Neural crest cell (in vitro differentiated cells): ENCODE data around the gene TBX15. TPM values are rescaled to one million over a fixed set of nuclear protein-coding genes. Genes with fewer than 3 reads are reported as not detected.

Experiments used
- DNase-seq: peaks from one replicate; pipeline ENCODE4 v3.0.0; 2021; ENCODE audit warnings: low read depth, mixed read lengths, low spot score
- H3K27ac Mint-ChIP-seq: one replicate; pipeline ENCODE4 v1.8.0; 2021; ENCODE audit warnings: mild to moderate bottlenecking, mixed read lengths; ENCODE audit not compliant: unreplicated experiment
- H3K27me3 Mint-ChIP-seq: 2 replicates; pipeline ENCODE4 v1.8.0; 2021; ENCODE audit warnings: low read depth, mild to moderate bottlenecking, mixed read lengths
- H3K36me3 Mint-ChIP-seq: 2 replicates; pipeline ENCODE4 v1.8.0; 2021; ENCODE audit warnings: low read depth, mild to moderate bottlenecking, mixed read lengths
- H3K4me1 Mint-ChIP-seq: 2 replicates; pipeline ENCODE4 v1.8.0; 2021; ENCODE audit warnings: mixed read lengths
- H3K4me3 Mint-ChIP-seq: one replicate; pipeline ENCODE4 v1.8.0; 2021; ENCODE audit warnings: mild to moderate bottlenecking, mixed read lengths
- H3K9me3 Mint-ChIP-seq: 2 replicates; pipeline ENCODE4 v1.8.0; 2021; ENCODE audit warnings: mixed read lengths
- total RNA-seq: library from RNA; stranded (reverse); gene quantifications from 2 replicates; pipeline ENCODE4 v1.2.1, GENCODE V29; 2021
- TF ChIP-seq, protein P1 (sequence below): fragments of 200-600 bp; sonication (generic); conservative IDR thresholded peaks from 2 replicates; pipeline ENCODE4 v1.5.0; 2021; ENCODE audit warnings: antibody characterized with exemption, mild to moderate bottlenecking

The TBX15 gene
- total RNA-seq, 1 donor from 2014 or later: 3.2 TPM

DNA sequence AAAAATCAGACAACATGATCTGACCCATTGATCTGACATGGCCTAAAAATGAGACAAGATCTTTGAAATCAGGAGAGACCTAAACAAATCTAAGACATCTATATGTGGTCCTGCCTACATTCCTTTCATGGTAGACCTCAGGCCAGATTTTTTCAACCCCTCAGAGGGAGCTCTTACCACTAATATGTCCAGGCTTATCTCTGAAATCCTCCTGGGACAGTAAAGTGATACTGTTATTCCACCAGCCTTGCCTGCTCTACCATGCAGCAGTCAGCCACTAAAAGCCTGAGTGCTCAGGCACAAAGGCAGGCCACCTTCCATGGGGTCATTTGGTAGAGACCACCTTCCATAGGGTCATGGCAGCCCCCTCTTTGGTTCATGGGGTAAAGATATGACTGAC lies 126.9 kb downstream of the TBX15 start:
- Mint-ChIP-seq H3K36me3 (no peaks in the 10 kb centered on the region), H3K4me1 (peaks cover 9% of the 10 kb centered on the region), H3K9me3 (no peaks in the 10 kb centered on the region), H3K4me3 (no peak overlapping the region), H3K27me3 (no peaks in the 10 kb centered on the region), H3K27ac (no peak overlapping the region)
- no peak for DNase-seq
- TF ChIP-seq, protein P1, sequence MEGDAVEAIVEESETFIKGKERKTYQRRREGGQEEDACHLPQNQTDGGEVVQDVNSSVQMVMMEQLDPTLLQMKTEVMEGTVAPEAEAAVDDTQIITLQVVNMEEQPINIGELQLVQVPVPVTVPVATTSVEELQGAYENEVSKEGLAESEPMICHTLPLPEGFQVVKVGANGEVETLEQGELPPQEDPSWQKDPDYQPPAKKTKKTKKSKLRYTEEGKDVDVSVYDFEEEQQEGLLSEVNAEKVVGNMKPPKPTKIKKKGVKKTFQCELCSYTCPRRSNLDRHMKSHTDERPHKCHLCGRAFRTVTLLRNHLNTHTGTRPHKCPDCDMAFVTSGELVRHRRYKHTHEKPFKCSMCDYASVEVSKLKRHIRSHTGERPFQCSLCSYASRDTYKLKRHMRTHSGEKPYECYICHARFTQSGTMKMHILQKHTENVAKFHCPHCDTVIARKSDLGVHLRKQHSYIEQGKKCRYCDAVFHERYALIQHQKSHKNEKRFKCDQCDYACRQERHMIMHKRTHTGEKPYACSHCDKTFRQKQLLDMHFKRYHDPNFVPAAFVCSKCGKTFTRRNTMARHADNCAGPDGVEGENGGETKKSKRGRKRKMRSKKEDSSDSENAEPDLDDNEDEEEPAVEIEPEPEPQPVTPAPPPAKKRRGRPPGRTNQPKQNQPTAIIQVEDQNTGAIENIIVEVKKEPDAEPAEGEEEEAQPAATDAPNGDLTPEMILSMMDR: no peak

- DNase-seq: no peak
Observed at GRCh38 chr1:118859999-118860398, 128.1 kb downstream of the TBX15 start.

DNA sequence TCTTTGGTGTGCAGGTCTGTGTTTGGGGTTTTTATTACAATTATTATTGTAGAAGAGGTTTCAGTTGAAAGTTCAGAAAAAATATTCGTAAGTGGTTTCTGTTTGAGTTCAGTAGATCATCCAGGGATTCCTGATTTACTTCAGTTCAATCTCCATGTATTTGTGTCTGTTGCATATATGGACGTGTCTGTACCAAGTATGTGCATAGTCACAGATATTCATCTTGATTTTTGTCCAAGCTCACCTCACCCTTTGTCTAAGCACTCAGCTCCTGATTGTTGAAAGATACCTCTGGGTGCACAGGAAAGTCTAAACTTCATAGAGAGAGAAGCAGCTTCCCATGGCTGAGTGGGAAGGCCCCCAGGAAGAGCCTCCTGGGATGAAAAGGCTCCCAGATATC lies 141.7 kb downstream of the TBX15 start:
- no peaks in the 10 kb centered on the region for H3K27me3 Mint-ChIP-seq
- H3K4me3 Mint-ChIP-seq: no peak overlapping the region
- TF ChIP-seq, protein P1: no peak

More at GRCh38 chr1:118859999-118860398, 128.1 kb downstream of the TBX15 start:
- Mint-ChIP-seq H3K27me3 (no peaks in the 10 kb centered on the region), H3K27ac (no peak overlapping the region), H3K4me3 (no peak overlapping the region), H3K36me3 (no peaks in the 10 kb centered on the region), H3K9me3 (no peaks in the 10 kb centered on the region), H3K4me1 (peaks cover 9% of the 10 kb centered on the region)
- TF ChIP-seq, protein P1: no peak

DNA sequence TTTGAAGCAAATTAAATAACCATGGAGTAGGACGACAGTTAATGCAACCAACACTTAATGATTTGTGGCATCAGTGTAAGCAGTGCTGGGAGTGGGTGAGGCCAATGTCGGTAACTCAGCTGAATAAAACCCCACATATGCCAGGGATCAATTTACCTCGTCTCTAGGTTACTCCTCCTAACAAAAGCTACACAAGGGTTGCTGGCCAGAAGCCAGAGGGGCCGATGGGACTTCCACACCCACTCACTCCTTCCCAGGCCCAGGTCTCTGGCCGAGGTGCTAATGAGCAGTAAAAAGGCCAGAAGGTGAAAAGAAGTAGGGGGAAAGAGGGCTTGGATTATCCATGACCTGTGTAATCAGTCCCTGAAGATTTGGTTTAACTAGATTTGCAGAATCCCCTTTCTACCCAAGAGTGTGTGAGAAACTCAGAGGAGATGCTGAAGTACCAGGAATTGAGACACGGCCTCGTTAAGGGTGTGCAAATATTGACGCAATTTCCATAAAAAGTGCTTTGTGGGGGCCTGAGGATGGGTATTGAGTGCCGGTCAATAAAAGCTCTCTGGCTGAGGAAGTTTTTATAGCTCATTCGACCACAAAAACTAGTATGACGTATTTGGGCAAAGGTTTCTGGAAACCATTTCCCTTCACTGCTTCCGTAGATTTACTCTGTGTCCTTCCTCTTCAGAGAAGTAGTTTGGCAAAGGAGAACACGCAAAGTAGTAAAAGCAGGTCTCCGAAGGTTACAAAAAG lies 145.5 kb downstream of the TBX15 start:
- DNase-seq: no peak
- Mint-ChIP-seq H3K4me1 (no peaks in the 10 kb centered on the region), H3K9me3 (no peaks in the 10 kb centered on the region)

More for the DNA sequence above, 141.7 kb downstream of the TBX15 start:
- peaks cover 5% of the 10 kb centered on the region for H3K36me3 Mint-ChIP-seq
- no peak overlapping the region for H3K27ac Mint-ChIP-seq
- peaks cover 5% of the 10 kb centered on the region for H3K9me3 Mint-ChIP-seq
- H3K4me1 Mint-ChIP-seq: peaks cover 7% of the 10 kb centered on the region
- no peak for DNase-seq

GRCh38 chr1:118841521-118841920 lies 146.6 kb downstream of the TBX15 start:
- H3K27ac Mint-ChIP-seq: peak overlapping the region; percentile 29
- no peaks in the 10 kb centered on the region for H3K27me3 Mint-ChIP-seq
- no peaks in the 10 kb centered on the region for H3K36me3 Mint-ChIP-seq
- no peaks in the 10 kb centered on the region for H3K9me3 Mint-ChIP-seq
- TF ChIP-seq, protein P1: no peak
- H3K4me3 Mint-ChIP-seq: no peak overlapping the region
- no peak for DNase-seq
- H3K4me1 Mint-ChIP-seq: no peaks in the 10 kb centered on the region

More for the DNA sequence above, 145.5 kb downstream of the TBX15 start:
- TF ChIP-seq, protein P1: no peak
- no peak overlapping the region for H3K27ac Mint-ChIP-seq
- H3K4me3 Mint-ChIP-seq: no peak overlapping the region
- no peaks in the 10 kb centered on the region for H3K36me3 Mint-ChIP-seq
- H3K27me3 Mint-ChIP-seq: no peaks in the 10 kb centered on the region

Other genes with a start within 250 kb of the TBX15 start
- gene WARS2, start 152.3 kb upstream of the TBX15 start, total RNA-seq: 12.3 and 13.6 TPM in 2 replicates